K562 (cell line): ENCODE data around the gene NOTO. TPM values are rescaled to one million over a fixed set of nuclear protein-coding genes. Genes with fewer than 3 reads are reported as not detected.

Source experiments
- ATAC-seq: fragments of 200-7000 bp; cut with Tn5 transposase; 3 replicates; pipeline ENCODE4 v1.9.1; 2020; ENCODE audit warnings: moderate library complexity
- BruUV-seq: library from RNA; stranded (reverse); fragments of 400-500 nt; replicated peaks from 2 replicates; lab custom pipeline; 2021; lab: Mats Ljungman, UMichigan
- CTCF ChIA-PET: fragments of 300-600 bp; formaldehyde crosslinking; extraction: SDS; loops from one replicate; lab custom pipeline; 2021; ENCODE audit warnings: low intra/inter-chr PET ratio; lab: Yijun Ruan, JAX
- POLR2A ChIA-PET: fragments of 300-600, 350-650 bp; sonication (Branson Sonifier 250); formaldehyde crosslinking; extraction: SDS; loops from one replicate; lab custom pipeline; 2021; ENCODE audit warnings: antibody characterized with exemption, inconsistent platforms; lab: Yijun Ruan, JAX
- DNase-seq, 4 experiments: peaks; one replicate each; pipeline versions ENCODE4 v3.0.0 to v3.0.0-alpha.2; 2011 to 2018; ENCODE audit warnings: low spot score in 3 of 4, mixed read lengths in 3 of 4; ENCODE audit errors: extremely low read depth in 1 of 4
- FAIRE-seq: peaks from 2 replicates; lab custom pipeline; 2011; peaks lifted over from hg19 to GRCh38; lab: Jason Lieb, UNC
- H2AFZ ChIP-seq: 2 replicates; pipeline ENCODE4 v1.6.0; 2011; ENCODE audit warnings: low read depth, low read length, control low read depth, inconsistent platforms
- H3K27ac ChIP-seq: fragments of 200-600 bp; 3 replicates; pipeline ENCODE4 v1.8.0; 2011; ENCODE audit warnings: low read depth, mild to moderate bottlenecking, control low read depth, inconsistent platforms, low read length, moderate library complexity, mixed read lengths; ENCODE audit errors: extremely low read depth
- H3K27me3 ChIP-seq, 2 experiments: fragments of 300-600 bp in 1 of 2; 2 replicates in 1 of 2; 3 replicates in 1 of 2; pipeline versions ENCODE4 v1.6.0 to v1.8.0; 2011; ENCODE audit warnings: inconsistent platforms in 2 of 2, low read length in 2 of 2, mild to moderate bottlenecking in 1 of 2, mixed read lengths in 1 of 2, moderate library complexity in 1 of 2; ENCODE audit not compliant: control insufficient read depth in 2 of 2, insufficient read depth in 2 of 2
- H3K36me3 ChIP-seq: fragments of 300-600 bp; 3 replicates; pipeline ENCODE4 v1.8.0; 2011; ENCODE audit warnings: mild to moderate bottlenecking, low read length, inconsistent platforms; ENCODE audit not compliant: control insufficient read depth, insufficient read depth
- H3K4me1 ChIP-seq, 2 experiments: fragments of 200-600 bp in 1 of 2; replicated peaks in 1 of 2; 2 replicates in 1 of 2; 3 replicates in 1 of 2; pipeline versions ENCODE4 v1.5.1 to v1.8.0; 2011; ENCODE audit warnings: inconsistent platforms in 2 of 2, low read length in 2 of 2, mild to moderate bottlenecking in 1 of 2, mixed read lengths in 1 of 2, moderate library complexity in 1 of 2; ENCODE audit not compliant: control insufficient read depth in 2 of 2, insufficient read depth in 2 of 2
- H3K4me2 ChIP-seq: 2 replicates; pipeline ENCODE4 v1.6.1; 2011; ENCODE audit warnings: low read length, control low read depth, inconsistent platforms, mixed read lengths; ENCODE audit not compliant: insufficient read depth
- H3K4me3 ChIP-seq: fragments of 200-600 bp; sonication (generic), shearing (Covaris generic); 2 replicates; pipeline ENCODE4 v1.5.1; 2016; ENCODE audit warnings: control low read depth, inconsistent platforms
- H3K79me2 ChIP-seq: fragments of 200-600 bp; 3 replicates; pipeline ENCODE4 v1.8.0; 2011; ENCODE audit warnings: low read length, inconsistent platforms; ENCODE audit not compliant: control insufficient read depth, insufficient read depth
- H3K9ac ChIP-seq, 2 experiments: 2 replicates each; pipeline versions ENCODE4 v1.6.0 to v1.6.1; 2011; ENCODE audit warnings: low read depth in 2 of 2, low read length in 2 of 2, control low read depth in 1 of 2, inconsistent platforms in 1 of 2, mild to moderate bottlenecking in 1 of 2, mixed read lengths in 1 of 2; ENCODE audit not compliant: insufficient read depth in 1 of 2
- H3K9me1 ChIP-seq: one replicate; pipeline ENCODE4 v1.6.0; 2011; ENCODE audit warnings: inconsistent platforms, mild to moderate bottlenecking, low read length, moderate library complexity; ENCODE audit not compliant: control insufficient read depth, insufficient read depth
- H3K9me3 ChIP-seq: replicated peaks from 2 replicates; pipeline ENCODE4 v1.5.1; 2011; ENCODE audit warnings: low read depth, low read length, inconsistent platforms; ENCODE audit not compliant: control insufficient read depth, insufficient read depth
- H4K20me1 ChIP-seq: replicated peaks from 2 replicates; pipeline ENCODE4 v1.6.1; 2011; ENCODE audit warnings: low read length, inconsistent platforms, mixed read lengths; ENCODE audit not compliant: control insufficient read depth, insufficient read depth
- CTCF ChIP-seq, 3 experiments: IDR thresholded peaks in 2 of 3; conservative IDR thresholded peaks in 1 of 3; 2 replicates each; pipeline ENCODE4 v1.5.1; 2011 to 2012; ENCODE audit warnings: low read length in 3 of 3, mild to moderate bottlenecking in 3 of 3, control low read depth in 2 of 3, improper control_type of control experiment in 1 of 3, inconsistent platforms in 1 of 3, low read depth in 1 of 3, mixed read lengths in 1 of 3, moderate library complexity in 1 of 3; ENCODE audit not compliant: insufficient read depth in 2 of 3
- POLR2G ChIP-seq: fragments of 200-400 bp; formaldehyde crosslinking; IDR thresholded peaks from 2 replicates; pipeline ENCODE4 v1.6.1; 2017; ENCODE audit warnings: low read depth, mild to moderate bottlenecking, antibody characterized with exemption, low read length, moderate library complexity
- ZNF384 ChIP-seq: IDR thresholded peaks from 2 replicates; pipeline ENCODE4 v1.6.1; 2012; ENCODE audit warnings: low read depth, low read length, improper control_type of control experiment
- WGBS: fragments of 100-300 bp; shearing (Covaris generic); methylation state at CpG from one replicate; pipeline ENCODE4 v1.1.6; 2016; ENCODE audit warnings: low coverage, mixed read lengths; ENCODE audit not compliant: insufficient coverage; ENCODE audit errors: missing lambda C conversion rate; 5-methylcytosine and 5-hydroxymethylcytosine counted together
- in situ Hi-C: fragments of 300-500 bp; cut with MboI; formaldehyde crosslinking; loops from 4 replicates; pipeline ENCODE4 v1.15.0; 2018; ENCODE audit warnings: inconsistent platforms, mixed read lengths
- intact Hi-C: fragments of 100-400 bp; cut with micrococcal nuclease; formaldehyde crosslinking; loops from 2 replicates; pipeline ENCODE4 v1.14.2; 2022
- polyA plus RNA-seq, 8 experiments: library from polyadenylated mRNA; depleted of rRNA in 4 of 8; stranded (reverse) in 5 of 8; unstranded in 3 of 8; fragments of >200 nt; fragmentation: Nextera tagmentation in 2 of 8; fragmentation: Illumina TruSeq in 1 of 8; extraction: Ambion mirVana in 2 of 8; extraction: Trizol in 1 of 8; gene quantifications; 2 replicates each; pipeline versions ENCODE4 v1.2.1 to v1.2.3, GENCODE V29; 2011 to 2014; ENCODE audit warnings: inconsistent platforms in 1 of 8, missing spikeins in 1 of 8
- total RNA-seq, 7 experiments: library from RNA; depleted of rRNA in 6 of 7; stranded (reverse); fragments of >200 nt in 6 of 7; fragmentation: Illumina TruSeq in 2 of 7; extraction: Trizol in 2 of 7; gene quantifications; 2 replicates each; pipeline versions ENCODE4 v1.2.1 to v1.2.3, GENCODE V29; 2011 to 2021; ENCODE audit warnings: low replicate concordance in 1 of 7

NOTO gene
- total and polyA plus RNA-seq, 9 of the 15 experiments (the other 6 are each of a cell fraction or from before 2014, with no cell fraction given): not detected

DNA sequence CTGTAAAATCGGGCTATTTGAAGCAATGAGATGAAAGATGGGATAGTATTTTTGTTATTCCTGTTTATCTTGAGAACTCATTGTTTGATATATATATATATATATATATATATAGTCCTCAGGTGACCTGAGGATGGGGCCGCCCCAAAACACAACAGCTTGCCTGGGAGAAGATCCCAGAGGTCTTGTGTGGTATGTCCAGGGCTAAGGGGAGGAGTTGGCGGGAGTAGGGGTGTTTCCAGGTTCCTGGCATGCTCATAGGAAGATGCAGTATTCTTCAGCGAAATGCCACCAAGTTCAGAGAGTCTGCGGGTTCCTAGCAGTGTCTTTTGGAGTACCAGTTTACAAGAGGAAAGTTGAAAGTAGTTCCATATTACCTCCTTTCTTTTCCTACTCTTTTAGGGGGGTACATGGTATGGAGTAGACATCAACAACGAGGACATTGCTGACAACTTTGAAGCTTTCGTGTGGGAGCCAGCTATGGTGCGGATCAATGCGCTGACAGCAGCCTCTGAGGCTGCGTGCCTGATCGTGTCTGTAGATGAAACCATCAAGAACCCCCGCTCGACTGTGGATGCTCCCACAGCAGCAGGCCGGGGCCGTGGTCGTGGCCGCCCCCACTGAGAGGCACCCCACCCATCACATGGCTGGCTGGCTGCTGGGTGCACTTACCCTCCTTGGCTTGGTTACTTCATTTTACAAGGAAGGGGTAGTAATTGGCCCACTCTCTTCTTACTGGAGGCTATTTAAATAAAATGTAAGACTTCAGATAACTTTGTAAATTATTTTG, 50.1 kb downstream of the NOTO start:
- no TSS peak for BruUV-seq
- FAIRE-seq (no peak), DNase-seq (no peak), ATAC-seq (no peak)
- ChIA-PET CTCF (no interaction called here), POLR2A (interaction anchor here (1.5 to 1.6 kb wide), 2 partner anchors 18 to 287 kb away, joined by 4 to 9 read pairs; partner anchors contain the start of gene CCT7)
- H3K4me2 ChIP-seq: no peak overlapping the region
- H4K20me1 ChIP-seq: no peaks in the 10 kb centered on the region
- H2AFZ ChIP-seq: no peak overlapping the region
- no peak overlapping the region for H3K27ac ChIP-seq
- intact Hi-C loops: loop anchor here (10.0 kb wide), 1 partner anchor 268 kb away; no protein-coding TSS in a partner anchor
- TF ChIP-seq ZNF384 (no peak), POLR2G (peak; percentile 53), CTCF (IDR thresholded peaks at IDR 0.05 in 2 of 3, conservative IDR thresholded peaks at IDR 0.05 in 1 of 3; ENCODE audit: insufficient read depth in 2 of 3, low read depth in 1 of 3, low read length in 3 of 3) (no peak)
- H3K9me3 ChIP-seq: no peaks in the 10 kb centered on the region
- H3K9me1 ChIP-seq: no peaks in the 10 kb centered on the region
- H3K36me3 ChIP-seq: peaks cover 73% of the 10 kb centered on the region
- peaks cover 0 to 10% of the 10 kb centered on the region in 2 experiments; a peak in 3 of 5 replicates for H3K4me1 ChIP-seq
- in situ Hi-C loops: no loop called here
- H3K4me3 ChIP-seq: no peak overlapping the region
- 0 out of 4 replicates have a peak overlapping the region, but pooled peaks of 1 of the 2 experiments have one; percentile 50 for H3K9ac ChIP-seq
- no peaks in the 10 kb centered on the region for H3K27me3 ChIP-seq
- 0 out of 3 replicates have a peak, but pooled peaks cover 2% of the 10 kb centered on the region for H3K79me2 ChIP-seq
- WGBS: 88% methylated on average over 13 of the region's 17 CpGs
